HG02588 (cell line): ENCODE results near the gene BBS9.
"Not testable (repeated sequence)": the region's sequence is repeated elsewhere in the genome, so short reads cannot be mapped to it uniquely, and the experiment has no call there.

Experiments
- ATAC-seq: cut with Tn5 transposase; IDR thresholded peaks from one replicate; pipeline ENCODE4 v1.9.1; 2021; ENCODE audit warnings: mild to moderate bottlenecking, moderate library complexity; ENCODE audit not compliant: unreplicated experiment

Gene BBS9

DNA sequence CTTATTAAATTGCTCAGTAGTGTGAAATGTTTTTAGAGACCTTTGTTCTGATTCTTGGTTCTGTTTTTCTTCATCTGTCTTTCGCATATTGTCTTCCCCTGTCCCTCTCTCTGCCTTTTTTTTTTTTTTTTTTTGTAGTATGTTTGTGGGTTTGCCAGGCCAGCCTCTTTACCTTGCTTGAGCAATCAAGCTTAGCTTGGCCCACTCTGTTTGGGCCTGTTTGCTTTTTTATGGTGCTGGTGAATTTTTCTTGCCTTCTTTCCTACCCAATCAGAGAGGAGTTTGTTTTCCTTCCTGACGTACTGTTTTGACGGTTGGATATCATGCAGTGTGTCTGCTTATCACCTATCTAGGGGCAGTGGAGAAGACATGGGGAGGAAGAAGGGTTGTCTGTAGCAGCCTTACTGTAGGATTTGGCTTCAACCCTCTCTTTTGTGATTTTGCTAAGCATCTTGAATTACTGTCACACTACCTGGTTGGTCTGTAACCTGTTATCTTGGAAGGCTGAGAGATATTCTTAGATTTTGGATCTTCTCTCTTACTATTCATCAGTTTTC, 64.0 kb downstream of the BBS9 start:
- ATAC-seq, result no peak

DNA sequence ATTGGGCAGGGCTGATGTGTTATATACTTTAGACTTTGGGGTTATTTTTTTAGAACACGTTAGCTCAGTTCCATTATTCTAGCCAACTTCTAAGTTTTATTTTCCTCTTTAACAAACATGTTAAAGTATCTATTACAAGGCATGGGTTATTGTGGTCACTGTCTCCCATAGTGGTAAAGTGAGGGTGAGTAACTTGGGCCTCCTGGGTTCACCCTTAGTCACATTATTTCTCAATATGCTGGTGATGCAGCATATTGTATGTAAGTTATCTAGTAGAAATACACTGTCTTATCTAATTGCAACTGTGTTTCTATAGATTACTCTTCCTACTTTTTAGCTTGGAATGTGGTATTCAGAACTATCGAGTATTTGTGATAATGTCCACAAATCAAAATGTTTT, 65.9 kb downstream of the BBS9 start:
- no peak for ATAC-seq

DNA sequence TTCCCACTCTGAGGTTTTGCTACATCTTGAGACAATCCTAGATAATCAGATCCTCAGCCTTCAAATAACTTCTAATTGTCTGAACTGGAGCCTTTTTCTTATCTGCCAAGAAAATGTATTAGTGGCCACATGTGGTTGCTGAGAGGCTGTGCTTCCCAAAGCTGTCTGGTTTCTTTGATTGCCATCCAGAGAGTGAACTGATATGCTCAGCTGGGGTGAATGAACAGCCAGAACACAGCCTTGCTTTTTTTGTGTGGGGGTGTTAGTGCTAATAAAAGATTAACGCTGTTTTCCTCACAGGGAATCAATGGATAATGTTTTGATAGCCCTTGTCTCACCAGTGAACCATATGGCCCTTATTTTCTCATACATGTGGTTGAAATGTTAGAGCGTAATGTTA, 66.9 kb downstream of the BBS9 start:
- ATAC-seq, result no peak

DNA sequence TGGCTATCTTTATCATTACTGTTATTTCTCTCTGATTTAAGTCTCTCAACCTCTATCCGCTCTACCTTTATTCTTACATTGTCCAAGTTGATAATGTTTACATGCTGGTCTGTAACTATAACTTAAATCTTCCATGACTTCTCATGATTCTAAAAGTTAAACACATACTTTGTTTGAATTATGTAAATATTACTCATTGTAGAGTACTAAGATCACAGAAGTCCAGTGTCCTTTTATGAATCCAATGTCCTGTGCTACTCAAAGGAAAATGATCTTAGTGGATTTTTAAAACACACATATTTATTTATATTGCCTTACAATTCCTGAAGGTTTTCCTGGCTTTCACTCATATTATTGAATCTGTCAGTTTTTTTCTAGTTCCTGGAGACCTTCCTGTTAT, 70.9 kb downstream of the BBS9 start:
- ATAC-seq, result no peak

DNA sequence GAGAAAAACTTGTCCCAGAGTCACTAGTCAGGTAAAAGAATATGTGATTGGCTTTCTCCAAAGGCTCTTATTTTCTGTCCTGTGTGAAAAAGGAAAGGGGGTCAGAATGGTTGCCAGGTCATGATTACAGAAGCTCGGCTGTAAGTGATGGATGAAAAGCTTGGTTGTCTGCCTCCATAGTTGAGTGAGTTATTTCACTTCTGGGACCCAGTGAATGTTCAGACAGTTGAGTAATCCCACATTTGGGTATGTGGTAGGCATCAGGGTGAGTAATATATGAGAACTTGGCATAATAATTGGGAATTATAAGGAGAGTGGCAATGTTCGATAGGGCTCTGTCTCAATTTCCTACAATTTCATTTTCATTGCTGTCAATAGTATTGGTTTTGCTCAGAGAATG, 72.5 kb downstream of the BBS9 start:
- ATAC-seq, result no peak

DNA sequence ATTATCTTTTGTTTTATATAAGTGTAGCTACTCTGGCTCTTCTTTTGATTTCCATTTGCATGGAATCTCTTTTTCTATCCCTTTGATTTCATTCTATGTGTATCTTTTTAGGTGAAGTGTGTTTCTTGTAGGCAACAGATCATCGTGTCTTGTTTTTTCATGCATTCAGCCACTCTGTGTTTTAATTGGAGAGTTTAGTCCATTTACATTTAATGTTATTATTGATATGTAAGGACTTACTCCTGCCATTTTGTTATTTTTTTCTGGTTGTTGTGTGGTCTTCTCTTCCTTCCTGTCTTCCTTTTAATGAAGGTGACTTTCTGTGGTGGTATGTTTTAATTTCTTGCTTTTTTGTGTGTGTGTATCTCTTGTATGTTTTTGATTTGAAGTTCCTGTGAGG, 81.6 kb downstream of the BBS9 start:
- no peak for ATAC-seq

DNA sequence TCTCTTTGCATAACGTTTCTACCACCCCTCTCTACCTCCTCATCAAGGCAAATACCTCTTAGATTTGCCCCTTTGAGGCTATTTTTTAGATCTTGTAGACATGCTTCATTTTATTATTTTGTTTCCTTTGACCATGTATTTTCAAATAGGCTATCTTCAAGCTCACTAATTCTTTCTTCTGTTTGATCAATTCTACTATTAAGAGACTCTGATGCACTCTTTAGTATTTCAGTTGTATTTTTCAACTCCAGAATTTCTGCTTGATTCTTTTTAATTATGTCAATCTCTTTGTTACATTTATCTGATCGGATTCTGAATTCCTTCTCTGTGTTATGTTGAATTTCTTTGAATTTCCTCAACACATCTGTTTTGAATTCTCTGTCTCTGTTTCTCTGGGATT, 82.8 kb downstream of the BBS9 start:
- no peak for ATAC-seq

DNA sequence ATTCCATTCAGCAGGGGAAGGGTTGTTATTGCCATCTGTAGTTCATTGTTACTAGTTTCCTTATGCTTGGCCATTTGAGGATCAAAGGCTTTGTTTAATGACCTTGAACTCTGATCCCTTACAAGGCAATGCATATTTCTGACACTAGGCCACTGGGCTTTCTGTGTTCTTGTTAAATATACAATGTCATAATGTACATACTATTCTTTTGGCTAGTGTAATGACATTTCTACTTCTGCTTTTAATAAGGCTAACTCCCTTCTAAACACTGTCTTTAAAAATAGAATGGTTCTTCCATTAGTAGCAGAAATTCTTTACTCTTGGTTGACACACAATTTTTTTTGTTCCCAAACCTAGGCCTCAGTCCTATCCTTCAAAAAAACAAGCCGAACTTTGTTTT, 86.6 kb downstream of the BBS9 start:
- no peak for ATAC-seq

DNA sequence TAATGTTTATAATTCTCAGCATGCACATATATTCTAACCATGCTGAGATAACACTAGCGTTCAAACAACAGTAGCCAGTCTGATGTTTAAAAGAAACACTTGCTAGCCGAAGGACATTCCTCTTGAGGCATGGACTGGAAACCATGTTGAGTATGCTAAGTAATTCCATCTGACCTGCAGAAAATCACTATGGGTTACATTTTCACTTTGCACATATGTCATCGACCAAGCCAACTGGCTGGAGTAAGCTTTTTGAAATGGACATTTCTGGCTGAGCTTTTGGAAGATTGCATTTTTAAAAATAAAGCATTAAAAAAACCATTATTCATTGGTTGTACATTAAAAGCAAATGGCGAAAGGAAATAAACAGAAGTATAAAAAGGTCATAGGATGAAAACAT, 88.2 kb downstream of the BBS9 start:
- no peak for ATAC-seq

DNA sequence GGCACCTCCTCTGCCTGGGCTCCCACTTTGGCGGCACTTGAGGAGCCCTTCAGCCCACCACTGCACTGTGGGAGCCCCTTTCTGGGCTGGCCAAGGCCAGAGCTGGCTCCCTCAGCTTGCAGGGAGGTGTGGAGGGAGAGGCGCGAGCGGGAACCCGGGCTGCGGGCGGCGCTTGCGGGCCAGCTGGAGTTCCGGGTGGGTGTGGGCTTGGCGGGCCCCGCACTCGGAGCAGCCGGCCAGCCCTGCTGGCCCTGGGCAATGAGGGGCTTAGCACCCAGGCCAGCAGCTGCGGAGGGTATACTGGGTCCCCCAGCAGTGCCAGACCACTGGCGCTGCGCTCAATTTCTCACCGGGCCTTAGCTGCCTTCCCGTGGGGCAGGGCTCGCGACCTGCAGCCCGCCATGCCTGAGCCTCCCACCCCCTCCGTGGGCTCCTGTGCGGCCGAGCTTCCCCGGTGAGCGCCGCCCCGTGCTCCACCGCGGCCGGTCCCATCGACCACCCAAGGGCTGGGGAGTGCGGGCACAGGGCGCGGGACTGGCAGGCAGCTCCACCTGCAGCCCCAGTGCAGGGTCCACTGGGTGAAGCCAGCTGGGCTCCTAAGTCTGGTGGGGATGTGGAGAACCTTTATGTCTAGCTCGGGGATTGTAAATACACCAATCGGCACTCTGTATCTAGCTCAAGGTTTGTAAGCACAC, 89.6 kb downstream of the BBS9 start:
- ATAC-seq, result not testable (repeated sequence)

DNA sequence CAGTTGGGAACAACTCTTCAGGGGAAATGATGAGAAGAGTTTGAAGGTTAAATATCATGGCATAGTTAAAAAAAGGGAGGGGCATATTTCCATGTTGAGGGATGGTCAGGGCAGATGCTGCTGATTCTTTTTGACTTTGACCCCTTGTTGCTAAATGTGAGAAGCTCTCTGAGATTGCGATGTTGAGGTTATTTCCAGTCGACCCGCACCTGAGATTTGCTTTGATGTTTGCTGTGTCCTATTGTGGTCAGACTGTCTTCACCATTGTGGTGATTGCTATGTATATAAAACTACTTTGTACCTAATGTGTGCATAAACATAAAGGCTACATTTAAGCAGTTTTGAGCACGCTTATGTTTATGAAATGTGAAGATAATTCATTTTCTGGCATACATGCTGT, 90.9 kb downstream of the BBS9 start:
- no peak for ATAC-seq

DNA sequence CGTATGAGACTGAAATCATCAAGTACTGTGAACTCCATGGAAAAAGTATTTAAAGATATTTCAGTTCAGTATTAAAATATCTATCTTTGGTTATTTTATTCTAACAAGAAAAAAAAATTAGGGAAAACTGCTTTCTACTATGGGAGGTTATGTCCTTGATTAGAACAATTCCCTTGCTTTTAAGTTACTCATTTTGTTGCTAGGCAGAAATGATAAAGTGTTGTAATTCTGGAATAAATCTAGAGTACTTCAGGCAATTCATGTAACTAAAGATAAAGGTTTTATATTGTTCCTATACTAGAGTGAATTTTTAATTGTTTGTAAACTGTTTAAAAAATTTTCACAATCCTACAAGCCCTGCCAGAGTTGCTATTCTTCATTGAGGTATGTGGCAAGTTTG, 92.0 kb downstream of the BBS9 start:
- ATAC-seq, result no peak

DNA sequence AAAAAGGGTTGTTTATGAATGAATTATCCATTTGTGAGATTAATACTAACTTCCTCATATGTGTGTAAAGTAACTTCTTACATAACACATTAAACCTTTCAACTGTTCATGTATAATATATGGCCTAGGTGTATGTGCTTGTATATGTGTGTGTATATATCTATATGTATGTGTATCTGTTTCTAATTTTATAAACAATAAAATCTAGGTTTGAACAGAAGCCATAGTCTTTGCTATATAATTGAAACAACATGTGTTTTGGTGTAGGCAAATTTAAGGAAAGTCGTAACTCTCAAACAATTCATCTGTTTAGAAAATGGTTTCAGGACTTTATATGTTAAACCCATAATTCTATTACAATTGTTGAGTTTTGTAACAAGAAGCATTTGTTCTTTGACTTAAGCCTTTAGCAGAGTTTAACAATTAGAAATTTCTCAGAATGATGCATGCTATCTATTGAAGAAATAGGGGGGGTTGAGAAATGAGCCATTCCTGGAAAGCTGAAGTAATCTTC, 103.3 kb downstream of the BBS9 start:
- ATAC-seq, result no peak

DNA sequence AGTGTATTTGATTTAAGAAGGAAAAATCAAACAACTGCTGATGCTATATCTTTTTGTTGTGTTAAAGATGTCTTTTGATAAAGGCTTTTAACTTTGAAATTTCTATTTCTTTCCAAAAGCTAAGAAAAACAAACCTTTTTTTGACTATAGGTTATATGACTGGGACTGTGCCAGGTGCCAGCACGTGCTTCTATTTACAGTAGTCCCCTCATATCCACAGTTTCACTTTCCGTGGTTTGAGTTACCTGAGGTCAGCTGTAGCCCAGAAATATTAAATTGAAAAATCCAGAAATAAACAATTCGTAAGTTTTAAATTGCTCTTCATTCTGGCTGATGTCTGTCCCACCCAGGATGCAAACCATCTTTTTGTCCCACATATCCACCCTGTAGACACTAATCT, 104.3 kb downstream of the BBS9 start:
- ATAC-seq, result no peak

DNA sequence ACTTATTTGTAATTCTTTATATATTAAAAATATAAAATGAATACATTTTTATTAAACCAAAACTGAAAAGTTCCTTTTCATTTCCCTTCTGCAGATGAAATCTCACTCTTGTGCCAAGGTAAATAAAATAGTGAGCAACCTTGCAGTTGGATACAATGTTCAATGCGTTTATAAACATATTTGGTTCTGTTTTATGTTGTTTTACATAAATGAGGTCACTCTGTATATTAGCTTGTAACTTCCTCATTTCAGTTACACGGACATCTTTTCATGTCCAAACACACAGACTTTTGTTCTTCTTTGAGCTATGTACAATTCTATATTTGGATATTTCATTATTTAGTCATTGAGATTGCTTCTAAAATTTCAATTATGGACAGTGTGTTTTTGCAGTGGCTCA, 107.7 kb downstream of the BBS9 start:
- ATAC-seq, result no peak

DNA sequence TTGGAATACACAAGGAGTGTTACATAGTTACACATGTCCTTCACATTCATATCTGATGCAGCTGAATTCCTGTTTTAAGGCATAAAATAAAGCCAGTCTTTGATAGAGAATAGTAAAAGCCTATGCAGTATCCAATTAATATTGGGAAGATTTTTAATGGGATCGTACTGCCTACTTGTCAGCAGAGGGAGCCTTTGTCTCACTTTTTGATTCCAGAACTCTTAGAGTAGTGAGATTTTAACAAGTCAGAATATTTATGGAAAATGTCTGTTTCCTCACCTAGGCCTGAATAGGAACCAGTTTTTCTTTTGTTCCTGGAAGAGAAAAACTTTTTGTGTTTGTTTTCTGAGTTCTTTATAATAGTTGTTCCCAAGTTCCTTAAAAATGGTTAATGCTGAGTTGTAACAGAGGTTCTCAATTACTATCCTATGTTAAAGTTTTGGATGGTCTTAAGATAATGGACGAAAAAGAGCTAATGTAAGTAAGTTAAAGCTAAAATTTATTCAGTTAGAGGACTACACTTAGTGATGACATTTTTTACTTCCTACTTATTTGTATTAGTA, 114.0 kb downstream of the BBS9 start:
- ATAC-seq, result no peak

DNA sequence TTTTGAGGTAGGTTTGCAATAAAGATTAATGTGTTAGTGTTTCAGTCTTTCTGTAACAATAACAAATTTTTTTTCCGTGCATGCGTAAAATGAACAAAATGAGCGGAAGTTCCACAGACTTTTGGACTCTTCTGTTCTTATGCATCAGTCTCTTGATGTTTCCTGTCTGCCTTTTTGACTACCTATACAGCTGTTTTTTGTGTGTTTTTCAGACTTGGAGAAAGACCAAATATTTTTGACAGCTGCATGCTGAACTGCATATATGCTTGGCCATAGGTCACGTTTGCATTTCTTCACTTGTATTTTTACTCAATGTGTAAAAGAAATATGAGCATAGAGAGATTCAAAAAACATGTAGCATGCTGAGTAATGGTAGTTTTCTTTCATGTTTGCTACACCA, 119.3 kb downstream of the BBS9 start:
- no peak for ATAC-seq

DNA sequence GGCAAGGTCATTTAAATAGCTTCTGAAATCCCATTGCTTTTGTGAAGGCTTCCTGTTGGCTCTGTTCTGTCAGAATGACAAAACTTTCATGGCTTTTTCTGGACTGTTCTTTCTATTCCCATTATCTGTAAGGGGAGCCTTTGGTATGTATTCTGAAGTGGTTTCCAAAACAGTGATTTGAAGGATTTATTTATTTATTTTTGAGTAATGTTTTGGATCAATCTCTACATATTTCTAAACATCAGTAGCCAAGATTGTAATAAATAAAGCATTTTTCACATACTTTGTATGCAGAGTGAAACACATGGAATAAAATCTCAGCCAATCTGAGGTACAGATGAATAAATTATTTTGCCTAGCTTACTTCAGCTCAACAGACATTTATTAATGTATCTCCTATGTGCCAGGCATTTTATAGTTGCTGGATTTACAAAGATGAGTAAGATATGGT, 121.1 kb downstream of the BBS9 start:
- no peak for ATAC-seq

DNA sequence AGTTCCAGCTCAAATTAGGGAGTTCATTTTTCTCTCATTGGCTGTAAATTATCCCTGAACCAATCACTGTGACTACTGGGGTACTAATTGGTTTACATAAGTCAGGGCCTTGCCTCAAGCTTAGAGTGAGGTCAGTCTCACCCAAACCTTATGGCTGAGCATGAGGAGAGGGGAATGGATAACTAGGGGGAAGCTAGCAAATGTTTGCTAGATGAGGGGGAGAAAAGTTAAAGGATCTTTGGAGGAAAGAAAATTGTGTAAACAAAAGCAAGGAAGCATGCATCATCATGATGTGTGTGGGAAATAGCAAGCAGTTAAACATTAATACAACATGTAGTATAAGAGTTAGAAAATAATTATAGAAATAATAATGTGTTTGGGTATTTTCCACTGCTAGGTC, 121.9 kb downstream of the BBS9 start:
- no peak for ATAC-seq

DNA sequence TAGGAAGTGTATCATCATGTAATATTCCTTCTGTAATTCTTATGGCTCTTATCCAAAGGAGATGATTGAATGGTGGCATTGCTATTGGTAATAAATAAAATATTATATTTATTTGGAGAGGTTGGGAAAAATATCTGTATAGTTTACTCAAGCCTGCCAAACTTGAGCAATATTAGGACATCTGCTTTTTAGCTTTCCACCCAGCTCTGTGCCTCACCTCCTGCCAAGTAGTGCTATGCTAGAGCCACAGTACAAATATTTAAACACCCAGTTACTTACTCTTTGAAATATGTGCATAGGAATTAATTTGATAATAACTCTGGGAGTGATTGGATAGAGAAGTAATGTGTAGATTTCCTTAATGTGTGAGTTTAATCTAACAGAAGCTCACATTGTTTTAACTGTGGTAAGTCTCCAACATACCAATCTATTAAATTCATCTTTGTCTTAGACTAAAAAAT, 129.2 kb downstream of the BBS9 start:
- ATAC-seq, result no peak

DNA sequence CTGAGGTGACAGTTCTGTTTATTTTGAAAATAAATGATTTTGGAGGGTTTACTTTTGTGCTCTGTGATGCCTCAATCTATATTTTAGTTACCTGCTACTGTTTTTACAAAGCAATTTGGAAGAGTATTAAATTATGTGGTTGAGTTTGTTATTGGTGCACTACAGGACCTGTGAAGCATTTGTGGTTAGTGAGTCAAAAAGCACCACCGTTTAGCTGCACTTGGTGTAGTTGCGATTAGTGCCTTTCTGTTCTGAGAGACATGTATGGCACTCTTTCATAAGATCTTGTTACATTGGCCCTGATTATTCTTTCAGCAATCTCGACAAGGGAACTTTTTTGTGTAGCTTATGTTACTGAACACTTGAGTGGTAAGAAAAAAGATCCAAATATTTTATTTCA, 132.2 kb downstream of the BBS9 start:
- ATAC-seq, result no peak

DNA sequence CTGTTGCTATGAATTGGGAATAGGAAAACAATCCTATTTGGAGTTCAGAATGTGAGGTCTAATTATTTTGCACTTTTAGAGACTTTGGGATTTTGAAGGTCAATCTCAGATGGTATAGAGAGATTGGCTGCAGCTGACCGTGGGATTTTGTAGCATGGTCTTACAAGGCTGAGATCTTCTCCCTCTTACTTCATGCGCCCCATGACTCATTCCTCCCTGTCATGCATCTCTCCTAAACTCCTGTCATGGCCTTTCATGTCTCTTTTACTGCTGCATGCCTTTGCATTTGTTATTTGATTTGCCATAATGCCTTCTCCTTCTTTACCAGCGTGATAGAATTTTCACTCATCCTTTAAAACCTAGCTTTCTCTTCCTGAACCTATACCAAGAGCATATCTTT, 133.1 kb downstream of the BBS9 start:
- no peak for ATAC-seq
